ENCODE measurements around the gene SMAD4.
A peak's percentile ranks its signal among the peaks of the same experiment; 100 is the strongest.

SMAD4 gene

GRCh38 chr18:51025512-51025911, 4.5 kb upstream of the SMAD4 start:
- DNase-seq, result no peak

DNA sequence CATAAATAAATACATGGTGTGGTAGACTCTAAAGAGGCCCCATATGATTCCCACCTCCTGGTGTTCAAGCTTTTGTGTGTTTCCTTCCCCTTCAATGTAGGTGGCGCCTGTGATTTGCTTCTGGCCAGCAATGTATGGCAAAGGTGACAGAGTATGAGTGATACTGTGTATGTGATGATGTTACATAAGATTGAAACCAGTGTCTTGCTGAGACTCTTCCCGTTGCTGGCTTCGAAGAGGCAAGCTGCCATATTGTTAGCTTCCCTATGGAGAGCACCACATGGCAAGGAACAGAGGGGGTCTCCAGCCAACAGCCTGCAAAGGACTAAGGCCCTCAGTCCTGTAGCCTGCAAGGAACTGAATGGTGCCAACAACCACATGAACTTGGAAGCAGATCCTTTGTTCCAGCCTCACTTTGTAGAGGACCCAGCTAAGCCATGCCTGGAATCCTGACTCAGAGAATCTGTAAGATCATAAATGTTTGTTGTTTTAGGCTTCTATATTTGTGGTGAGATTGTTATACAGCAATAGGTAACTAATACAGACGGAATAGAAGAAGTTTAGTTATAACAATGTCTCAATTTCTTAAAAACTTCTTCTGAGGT, 1.7 kb upstream of the SMAD4 start:
- no peak for DNase-seq

- no peak for DNase-seq
Observed at GRCh38 chr18:51029378-51029693, 677 bp upstream of the SMAD4 start.

DNA sequence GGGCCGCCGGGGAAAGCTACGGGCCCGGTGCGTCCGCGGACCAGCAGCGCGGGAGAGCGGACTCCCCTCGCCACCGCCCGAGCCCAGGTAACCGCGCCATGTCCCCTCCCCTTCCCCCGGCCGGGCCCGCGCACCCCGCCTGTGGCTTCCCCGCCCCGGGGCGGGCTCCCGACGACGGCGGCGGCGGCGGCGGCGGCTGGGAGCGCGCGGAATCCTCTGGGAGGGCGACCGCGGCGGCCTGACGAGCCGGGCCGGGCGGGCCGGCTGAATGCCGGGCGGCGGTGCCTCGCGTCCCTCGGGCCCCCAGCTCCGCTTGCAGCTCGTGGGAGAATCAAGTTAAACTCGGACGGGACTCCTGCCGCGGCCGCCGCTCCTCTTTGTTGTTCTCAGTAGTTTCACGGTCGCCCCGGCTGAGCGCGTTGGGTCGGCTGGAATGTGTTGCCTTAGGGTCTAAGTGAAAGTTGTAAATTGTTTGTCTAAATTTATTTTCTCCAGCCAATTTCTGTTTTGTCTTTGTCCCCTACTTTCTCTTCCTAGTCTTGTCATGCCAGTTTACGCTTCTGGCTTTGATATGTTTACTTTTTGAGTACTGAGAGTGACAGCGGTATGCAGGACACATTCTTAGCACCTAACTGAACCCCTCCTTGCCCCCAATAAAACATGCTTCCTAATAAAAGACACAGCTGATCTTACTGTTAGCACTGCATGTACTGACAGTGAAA, 685 bp downstream of the SMAD4 start:
- no peak for DNase-seq

- no peak for DNase-seq
Observed at GRCh38 chr18:51032193-51032592, 2.2 kb downstream of the SMAD4 start.

GRCh38 chr18:51037230-51037629, 7.2 kb downstream of the SMAD4 start:
- no peak for DNase-seq

- DNase-seq, result no peak
Observed at GRCh38 chr18:51038110-51038509, 8.1 kb downstream of the SMAD4 start.

DNA sequence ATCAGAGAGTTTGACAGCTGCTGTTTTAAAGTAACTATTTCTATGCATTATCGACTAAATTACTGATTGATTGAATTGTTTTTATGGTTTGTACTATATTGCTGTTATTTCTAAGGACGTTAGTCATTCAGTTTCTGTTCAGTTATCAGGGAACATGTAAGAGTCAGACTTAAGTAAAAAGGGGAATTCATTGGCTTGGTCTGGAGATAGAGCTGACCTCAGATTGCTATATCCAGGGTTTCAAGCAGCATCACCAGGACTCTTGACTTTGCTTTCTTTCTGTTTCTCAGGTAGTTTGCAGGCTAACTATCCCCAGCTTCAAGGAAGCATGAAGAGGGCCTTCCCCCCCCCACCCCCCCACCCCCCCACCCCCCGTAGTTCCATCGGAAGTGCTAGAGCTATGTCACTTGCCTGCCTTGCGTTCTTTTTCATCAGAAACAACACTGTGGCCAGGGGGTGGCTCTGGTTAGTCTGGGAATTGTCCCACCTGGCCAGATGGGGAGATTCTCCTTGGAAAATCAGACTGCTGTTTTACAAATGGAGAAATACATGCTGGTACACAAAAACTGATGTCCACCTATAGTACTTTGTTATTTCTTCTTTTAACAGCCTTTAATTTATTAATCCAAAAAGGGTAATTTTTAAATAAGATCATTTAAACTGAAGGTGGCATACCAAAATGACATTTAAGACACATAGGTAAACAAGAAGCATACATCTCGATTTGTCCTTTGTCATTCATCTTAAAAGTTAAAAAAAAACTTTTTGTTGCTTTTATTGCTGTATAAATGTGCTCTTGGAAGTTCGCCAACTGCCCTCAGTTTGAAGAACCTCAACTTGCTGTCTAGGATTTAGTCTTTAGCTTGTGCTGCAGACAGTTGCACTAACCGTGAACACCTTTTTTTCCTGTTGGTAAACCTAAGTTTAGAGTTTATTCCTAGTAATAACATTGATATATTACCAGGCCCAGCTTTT, 9.4 kb downstream of the SMAD4 start:
- DNase-seq, result no peak

DNA sequence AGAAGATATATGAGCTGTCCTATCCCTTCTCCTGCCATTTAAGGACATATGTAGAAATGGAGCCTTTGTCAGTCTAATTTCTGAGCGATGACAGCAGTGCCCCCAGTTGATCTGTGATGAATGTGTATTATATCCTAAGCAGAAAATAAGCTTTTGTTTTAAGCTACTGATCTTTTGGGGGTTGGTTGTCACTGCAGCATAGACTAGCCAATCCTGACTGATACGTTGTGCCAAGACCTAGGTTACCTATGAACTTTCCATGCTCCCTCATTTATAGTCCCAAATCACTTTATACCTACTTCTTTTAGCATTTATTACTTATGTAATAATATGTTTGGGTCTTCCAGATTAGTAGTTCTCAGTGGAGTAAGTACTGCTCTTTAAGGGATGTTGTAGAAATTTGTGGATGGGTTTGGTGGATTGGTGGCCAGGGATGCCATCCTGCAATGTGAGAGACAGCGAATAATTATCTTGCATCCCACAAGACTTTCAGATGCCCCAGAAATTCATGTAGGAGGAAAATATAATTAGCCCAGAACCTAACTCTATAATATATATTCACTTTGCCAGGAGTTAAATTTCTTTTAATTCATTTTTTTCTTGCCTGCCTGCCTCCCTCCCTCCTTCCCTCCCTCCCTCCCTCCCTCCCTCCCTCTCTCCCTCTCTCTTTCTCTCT, 11.8 kb downstream of the SMAD4 start:
- DNase-seq, result no peak

- DNase-seq, result no peak
Observed at GRCh38 chr18:51044928-51045585, 15.0 kb downstream of the SMAD4 start.

GRCh38 chr18:51048190-51048589, 18.2 kb downstream of the SMAD4 start:
- DNase-seq, result no peak

DNA sequence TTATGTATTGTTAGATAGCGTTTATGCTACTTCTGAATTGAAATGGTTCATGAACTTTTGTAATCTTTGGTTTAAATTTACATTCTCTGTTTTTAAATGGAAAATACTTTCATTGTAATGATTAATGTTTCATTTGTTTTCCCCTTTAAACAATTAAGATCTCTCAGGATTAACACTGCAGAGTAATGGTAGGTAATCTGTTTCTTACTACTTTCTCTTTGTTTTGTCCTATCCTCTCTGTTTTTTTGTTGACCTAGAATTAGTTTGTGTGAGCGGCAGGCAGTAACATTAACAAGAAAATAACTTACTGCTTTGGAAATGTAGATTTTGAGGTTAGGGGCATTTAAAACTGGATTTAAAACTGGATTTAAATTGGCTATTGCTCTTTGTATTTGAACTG, 19.1 kb downstream of the SMAD4 start:
- DNase-seq, result no peak

- peak; percentile 7 for DNase-seq
Observed at GRCh38 chr18:51051105-51051712, 21.2 kb downstream of the SMAD4 start.

GRCh38 chr18:51053814-51054213, 23.8 kb downstream of the SMAD4 start:
- no peak for DNase-seq

DNA sequence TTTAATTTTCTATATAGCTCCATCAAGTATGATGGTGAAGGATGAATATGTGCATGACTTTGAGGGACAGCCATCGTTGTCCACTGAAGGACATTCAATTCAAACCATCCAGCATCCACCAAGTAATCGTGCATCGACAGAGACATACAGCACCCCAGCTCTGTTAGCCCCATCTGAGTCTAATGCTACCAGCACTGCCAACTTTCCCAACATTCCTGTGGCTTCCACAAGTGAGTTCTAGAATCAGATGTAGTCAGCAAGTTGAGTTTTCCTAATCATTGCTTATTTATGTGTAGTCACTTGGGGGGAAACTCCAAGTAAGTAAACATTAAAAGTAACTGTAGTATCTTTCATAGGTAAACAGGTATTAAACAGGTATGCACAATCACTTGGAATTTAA, 24.8 kb downstream of the SMAD4 start:
- no peak for DNase-seq

DNA sequence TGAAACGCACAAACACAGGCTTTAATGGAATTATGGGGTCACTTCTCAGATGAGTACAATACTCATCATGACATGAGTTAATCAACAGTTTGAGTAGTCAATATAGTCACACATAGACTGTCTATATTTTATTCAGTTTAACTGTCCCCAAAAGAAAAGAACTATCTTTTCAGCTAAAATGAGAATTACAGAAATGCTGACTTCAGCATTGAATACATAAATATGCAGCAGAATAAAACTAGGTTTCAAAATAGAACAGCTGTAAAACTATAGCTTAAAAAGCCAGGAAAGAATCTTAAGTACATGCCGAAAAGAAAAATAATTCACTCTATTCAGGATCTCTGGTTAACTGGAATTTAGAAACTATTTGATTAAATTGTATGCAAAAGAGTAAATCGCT, 30.0 kb downstream of the SMAD4 start:
- DNase-seq, result no peak

- DNase-seq, result no peak
Observed at GRCh38 chr18:51064256-51064655, 34.2 kb downstream of the SMAD4 start.

DNA sequence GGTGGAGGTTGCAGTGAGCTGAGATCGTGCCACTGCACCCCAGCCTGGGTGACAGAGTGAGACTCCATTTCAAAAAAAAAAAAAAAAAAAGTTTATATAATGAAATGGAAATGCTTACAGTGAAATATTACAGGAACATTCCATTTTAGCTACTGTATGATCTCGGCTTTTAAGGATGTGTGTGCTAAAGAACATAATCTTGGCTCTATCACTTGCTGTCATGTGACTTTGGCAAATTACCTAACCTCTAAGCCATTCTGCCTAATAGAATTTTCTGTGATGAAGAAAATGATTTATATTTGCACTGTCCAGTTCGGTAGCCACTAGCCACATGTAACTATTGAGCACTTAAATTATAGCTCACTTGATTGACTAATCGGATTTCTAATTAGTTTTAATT, 36.3 kb downstream of the SMAD4 start:
- DNase-seq, result no peak

DNA sequence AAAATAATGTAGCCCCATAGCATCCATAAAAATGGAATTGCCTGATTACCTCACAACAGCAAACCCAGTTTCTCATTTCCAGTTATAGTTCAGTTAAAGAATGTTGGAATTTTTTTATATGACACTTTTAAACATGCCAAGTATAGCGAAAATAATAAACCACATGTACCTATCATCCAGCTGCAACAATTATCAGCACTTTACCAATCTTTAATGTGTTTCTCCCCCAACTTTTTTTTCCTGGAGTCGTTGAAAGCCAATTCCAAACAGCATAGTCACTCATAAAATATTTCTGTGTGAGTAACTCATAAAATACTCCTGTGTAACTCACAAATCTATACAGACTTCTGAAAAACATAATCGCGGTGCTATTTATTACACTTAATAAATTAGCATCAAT, 38.1 kb downstream of the SMAD4 start:
- no peak for DNase-seq

DNA sequence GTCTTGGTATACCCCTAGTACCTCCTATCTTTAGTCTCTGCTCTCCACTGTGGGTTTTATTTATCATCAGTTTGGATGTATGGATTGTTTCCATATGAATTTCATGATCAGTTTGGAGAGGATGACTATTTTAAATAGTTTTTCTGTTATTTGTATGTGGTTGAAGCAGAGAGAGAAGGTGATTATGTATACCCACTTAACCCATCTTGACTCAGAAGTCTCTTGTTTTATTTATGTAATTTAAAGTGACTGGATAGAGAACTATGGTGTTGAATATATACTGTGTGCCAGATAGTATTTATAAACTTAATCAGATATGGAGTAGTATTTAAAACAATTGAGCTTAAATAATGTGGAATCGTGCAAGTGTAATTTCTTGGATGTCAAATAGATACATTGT, 39.9 kb downstream of the SMAD4 start:
- DNase-seq, result no peak

GRCh38 chr18:51070545-51070944, 40.5 kb downstream of the SMAD4 start:
- no peak for DNase-seq

GRCh38 chr18:51072586-51073313, 42.7 kb downstream of the SMAD4 start:
- DNase-seq, result no peak
